GM12875 (cell line): Measurements from ENCODE around the gene ZNF827.

ENCODE experiments used
- H3K4me3 ChIP-seq: one replicate; pipeline ENCODE4 v1.5.1; 2011; ENCODE audit warnings: low read depth, low read length, control low read depth
- CTCF ChIP-seq: IDR thresholded peaks from 2 replicates; pipeline ENCODE4 v1.5.1; 2011; ENCODE audit warnings: low read depth, mild to moderate bottlenecking, control low read depth, inconsistent platforms, low read length, moderate library complexity, borderline replicate concordance; ENCODE audit not compliant: insufficient read depth

The ZNF827 gene

GRCh38 chr4:145888393-145888792 lies 50.2 kb downstream of the ZNF827 start:
- 0 out of 2 replicates have a peak, but pooled peaks have one; percentile 23 for TF ChIP-seq CTCF
- no peak overlapping the region for H3K4me3 ChIP-seq

GRCh38 chr4:145887241-145887991 lies 51.2 kb downstream of the ZNF827 start:
- H3K4me3 ChIP-seq = no peak overlapping the region
- TF ChIP-seq CTCF = no peak

- no peak for TF ChIP-seq CTCF
- H3K4me3 ChIP-seq = no peak overlapping the region
Observed at GRCh38 chr4:145886871-145887240, 51.8 kb downstream of the ZNF827 start.

GRCh38 chr4:145885666-145886065 lies 53.0 kb downstream of the ZNF827 start:
- no peak for TF ChIP-seq CTCF
- no peak overlapping the region for H3K4me3 ChIP-seq

GRCh38 chr4:145884775-145885174 lies 53.8 kb downstream of the ZNF827 start:
- TF ChIP-seq CTCF = no peak
- no peak overlapping the region for H3K4me3 ChIP-seq

GRCh38 chr4:145883101-145883694 lies 55.4 kb downstream of the ZNF827 start:
- no peak overlapping the region for H3K4me3 ChIP-seq
- no peak for TF ChIP-seq CTCF

- no peak for TF ChIP-seq CTCF
Observed at GRCh38 chr4:145882604-145883003, 56.0 kb downstream of the ZNF827 start.

More at GRCh38 chr4:145882604-145883003, 56.0 kb downstream of the ZNF827 start:
- H3K4me3 ChIP-seq = no peak overlapping the region
